Measurements from ENCODE around the gene BRS3. TPM values are rescaled to one million over a fixed set of nuclear protein-coding genes. Genes with fewer than 3 reads are reported as not detected.

The BRS3 gene
- total and polyA plus RNA-seq, 10 of the 15 experiments (the other 5 are each of a cell fraction or from before 2014, with no cell fraction given), result not detected

DNA sequence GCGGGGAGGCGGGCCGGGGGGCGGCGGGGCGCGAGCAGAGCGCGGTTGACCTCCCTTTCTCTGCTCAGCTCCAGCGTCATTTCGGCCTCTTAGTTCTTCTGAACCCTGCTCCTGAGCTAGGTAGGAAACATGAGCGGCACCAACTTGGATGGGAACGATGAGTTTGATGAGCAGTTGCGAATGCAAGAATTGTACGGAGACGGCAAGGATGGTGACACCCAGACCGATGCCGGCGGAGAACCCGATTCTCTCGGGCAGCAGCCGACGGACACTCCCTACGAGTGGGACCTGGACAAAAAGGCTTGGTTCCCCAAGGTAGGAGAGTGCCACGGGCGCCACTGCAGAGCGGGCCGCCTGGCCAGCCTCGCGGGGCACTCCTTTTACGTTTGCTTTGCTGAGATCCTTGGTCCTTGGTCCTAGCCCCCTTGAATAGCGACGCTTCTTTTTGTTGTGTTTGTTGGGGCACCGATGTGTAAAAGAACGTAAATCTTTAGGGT, 9.9 kb downstream of the BRS3 start, which contains the start of gene HTATSF1:
Gene HTATSF1, plus strand, starts transcription at position 37 of the 497 bp plus-strand sequence. Its CDS starts 93 bp downstream, at position 130.
- TF ChIP-seq, protein P1, sequence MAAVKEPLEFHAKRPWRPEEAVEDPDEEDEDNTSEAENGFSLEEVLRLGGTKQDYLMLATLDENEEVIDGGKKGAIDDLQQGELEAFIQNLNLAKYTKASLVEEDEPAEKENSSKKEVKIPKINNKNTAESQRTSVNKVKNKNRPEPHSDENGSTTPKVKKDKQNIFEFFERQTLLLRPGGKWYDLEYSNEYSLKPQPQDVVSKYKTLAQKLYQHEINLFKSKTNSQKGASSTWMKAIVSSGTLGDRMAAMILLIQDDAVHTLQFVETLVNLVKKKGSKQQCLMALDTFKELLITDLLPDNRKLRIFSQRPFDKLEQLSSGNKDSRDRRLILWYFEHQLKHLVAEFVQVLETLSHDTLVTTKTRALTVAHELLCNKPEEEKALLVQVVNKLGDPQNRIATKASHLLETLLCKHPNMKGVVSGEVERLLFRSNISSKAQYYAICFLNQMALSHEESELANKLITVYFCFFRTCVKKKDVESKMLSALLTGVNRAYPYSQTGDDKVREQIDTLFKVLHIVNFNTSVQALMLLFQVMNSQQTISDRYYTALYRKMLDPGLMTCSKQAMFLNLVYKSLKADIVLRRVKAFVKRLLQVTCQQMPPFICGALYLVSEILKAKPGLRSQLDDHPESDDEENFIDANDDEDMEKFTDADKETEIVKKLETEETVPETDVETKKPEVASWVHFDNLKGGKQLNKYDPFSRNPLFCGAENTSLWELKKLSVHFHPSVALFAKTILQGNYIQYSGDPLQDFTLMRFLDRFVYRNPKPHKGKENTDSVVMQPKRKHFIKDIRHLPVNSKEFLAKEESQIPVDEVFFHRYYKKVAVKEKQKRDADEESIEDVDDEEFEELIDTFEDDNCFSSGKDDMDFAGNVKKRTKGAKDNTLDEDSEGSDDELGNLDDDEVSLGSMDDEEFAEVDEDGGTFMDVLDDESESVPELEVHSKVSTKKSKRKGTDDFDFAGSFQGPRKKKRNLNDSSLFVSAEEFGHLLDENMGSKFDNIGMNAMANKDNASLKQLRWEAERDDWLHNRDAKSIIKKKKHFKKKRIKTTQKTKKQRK (IDR thresholded peaks at IDR 0.05; ENCODE audit: low read depth, low read length), result no peak
- TF ChIP-seq HCFC1 (IDR thresholded peaks at IDR 0.05; ENCODE audit: low read length) (0 out of 2 replicates have a peak, but pooled peaks have one; percentile 2), GABPA (IDR thresholded peaks at IDR 0.05; ENCODE audit: low read depth) (no peak), POLR2A (IDR thresholded peaks at IDR 0.05; ENCODE audit: low read depth, low read length) (peak; percentile 40; the same call in 1 of the 2 replicates), POLR2AphosphoS5 (IDR thresholded peaks at IDR 0.05; ENCODE audit: low read length) (peak; percentile 8; the same call in 1 of the 2 replicates)
- DNase-seq (ENCODE audit: low read depth, low spot score) (no peak), ATAC-seq (peak; percentile 29), FAIRE-seq (no peak)
- WGBS (ENCODE audit: insufficient coverage, insufficient replicate concordance, low lambda C conversion rate, missing lambda C conversion rate), result 36% methylated on average over 35 of the region's 35 CpGs
- Histone ChIP-seq H3K79me2 (ENCODE audit: control insufficient read depth, insufficient read depth, low read length) (peaks cover 18% of the 10 kb centered on the region), H3K9me3 (replicated peaks; ENCODE audit: control insufficient read depth, insufficient read depth, low read length) (no peaks in the 10 kb centered on the region), H4K20me1 (ENCODE audit: control insufficient read depth, insufficient read depth) (no peaks in the 10 kb centered on the region), H3K36me3 (ENCODE audit: control insufficient read depth in 2 of 2, insufficient read depth in 2 of 2, low read length in 1 of 2) (no peaks in the 10 kb centered on the region), H3K27me3 (replicated peaks in 1 of 2; ENCODE audit: control insufficient read depth in 2 of 2, insufficient read depth in 2 of 2, low read length in 1 of 2) (no peaks in the 10 kb centered on the region), H3K9ac (ENCODE audit: control insufficient read depth, insufficient read depth, low read length) (peak within 1 kb of the TSS; percentile 87), H3K4me1 (ENCODE audit: control insufficient read depth, insufficient read depth, low read length) (no peaks in the 10 kb centered on the region), H3K4me2 (ENCODE audit: control insufficient read depth, insufficient read depth) (peak within 1 kb of the TSS; percentile 64), H3K27ac (ENCODE audit: control insufficient read depth, insufficient read depth) (peak within 1 kb of the TSS; percentile 90), H3K4me3 (peak within 1 kb of the TSS; percentile 72), H2AFZ (ENCODE audit: control insufficient read depth, low read depth, low read length) (peak within 1 kb of the TSS; percentile 90)
- SMC1A ChIA-PET (ENCODE audit: uncharacterized antibody, unreplicated experiment), result interaction anchor here (1.3 kb wide), 1 partner anchor 161 kb away, joined by 4 read pairs; no protein-coding TSS in a partner anchor
- intact Hi-C loops (cut with micrococcal nuclease; ENCODE audit: unreplicated experiment), result loop anchor here (2.0 to 5.0 kb wide), 4 partner anchors 80 to 525 kb away; partner anchors contain the start of genes MMGT1 and SLC9A6
- RAD21 ChIA-PET (ENCODE audit: unreplicated experiment), result interaction anchor here (0.6 to 2.2 kb wide), 5 partner anchors 81 to 264 kb away, joined by 3 to 6 read pairs (median 4); no protein-coding TSS in a partner anchor
- in situ Hi-C loops (cut with MboI), result loop anchor here (10.0 kb wide), 1 partner anchor 197 kb away; no protein-coding TSS in a partner anchor
- CTCF ChIA-PET, result interaction anchor here (0.9 to 1.2 kb wide), 2 partner anchors 84 to 524 kb away, joined by 3 to 4 read pairs; partner anchors contain the start of gene MMGT1
- POLR2A ChIA-PET, result interaction anchor here (1.0 kb wide), 1 partner anchor 168 kb away, joined by 3 read pairs; no protein-coding TSS in a partner anchor
- no TSS peak for BruUV-seq (replicated peaks)

Measured in GM12878 (cell line).